ENCODE results near the gene TET1.
"Not testable (repeated sequence)": the region's sequence is repeated elsewhere in the genome, so short reads cannot be mapped to it uniquely, and the experiment has no call there.

The TET1 gene

GRCh38 chr10:68586606-68587305 lies 26.6 kb downstream of the TET1 start:
- Mint-ChIP-seq H3K27ac (no peak overlapping the region), H3K4me3 (no peak overlapping the region), H3K4me1 (ENCODE audit: low read depth) (peaks cover 4% of the 10 kb centered on the region), H3K9me3 (no peaks in the 10 kb centered on the region), H3K36me3 (ENCODE audit: low read depth) (no peaks in the 10 kb centered on the region), H3K27me3 (no peaks in the 10 kb centered on the region)
- DNase-seq, result no peak

- Mint-ChIP-seq H3K4me1 (ENCODE audit: low read depth) (no peaks in the 10 kb centered on the region), H3K36me3 (ENCODE audit: low read depth) (no peaks in the 10 kb centered on the region), H3K27ac (no peak overlapping the region), H3K27me3 (no peaks in the 10 kb centered on the region), H3K4me3 (no peak overlapping the region), H3K9me3 (no peaks in the 10 kb centered on the region)
- DNase-seq, result no peak
These were observed 34.3 kb downstream of the TET1 start for GRCh38 chr10:68594405-68594804.

GRCh38 chr10:68595513-68595912 lies 35.4 kb downstream of the TET1 start:
- Mint-ChIP-seq H3K27ac (no peak overlapping the region), H3K36me3 (ENCODE audit: low read depth) (no peaks in the 10 kb centered on the region), H3K27me3 (no peaks in the 10 kb centered on the region), H3K4me1 (ENCODE audit: low read depth) (peaks cover 10% of the 10 kb centered on the region), H3K9me3 (no peaks in the 10 kb centered on the region), H3K4me3 (no peak overlapping the region)
- DNase-seq, result no peak

GRCh38 chr10:68597407-68597806 lies 37.3 kb downstream of the TET1 start:
- no peak for DNase-seq
- Mint-ChIP-seq H3K4me1 (ENCODE audit: low read depth) (peaks cover 27% of the 10 kb centered on the region), H3K27me3 (no peaks in the 10 kb centered on the region), H3K4me3 (no peak overlapping the region), H3K36me3 (ENCODE audit: low read depth) (no peaks in the 10 kb centered on the region), H3K27ac (no peak overlapping the region), H3K9me3 (no peaks in the 10 kb centered on the region)

GRCh38 chr10:68598978-68599770 lies 39.0 kb downstream of the TET1 start:
- Mint-ChIP-seq H3K4me1 (ENCODE audit: low read depth) (peaks cover 32% of the 10 kb centered on the region), H3K4me3 (peak overlapping the region; percentile 5), H3K9me3 (no peaks in the 10 kb centered on the region), H3K36me3 (ENCODE audit: low read depth) (no peaks in the 10 kb centered on the region), H3K27ac (no peak overlapping the region), H3K27me3 (no peaks in the 10 kb centered on the region)
- no peak for DNase-seq

- Mint-ChIP-seq H3K4me1 (ENCODE audit: low read depth) (peaks cover 34% of the 10 kb centered on the region), H3K9me3 (no peaks in the 10 kb centered on the region), H3K36me3 (ENCODE audit: low read depth) (no peaks in the 10 kb centered on the region)
These were observed 39.6 kb downstream of the TET1 start for GRCh38 chr10:68599771-68600040.

GRCh38 chr10:68600041-68600778 lies 40.1 kb downstream of the TET1 start:
- Mint-ChIP-seq H3K27ac (peak overlapping the region; percentile 91), H3K4me1 (ENCODE audit: low read depth) (peaks cover 34% of the 10 kb centered on the region), H3K36me3 (ENCODE audit: low read depth) (no peaks in the 10 kb centered on the region), H3K9me3 (no peaks in the 10 kb centered on the region), H3K4me3 (peak overlapping the region; percentile 84), H3K27me3 (no peaks in the 10 kb centered on the region)
- DNase-seq, result peak; percentile 75

More at GRCh38 chr10:68599771-68600040, 39.6 kb downstream of the TET1 start:
- Mint-ChIP-seq H3K27me3 (no peaks in the 10 kb centered on the region), H3K27ac (peak overlapping the region; percentile 91), H3K4me3 (peak overlapping the region; percentile 84)
- DNase-seq, result no peak

- Mint-ChIP-seq H3K36me3 (ENCODE audit: low read depth) (no peaks in the 10 kb centered on the region), H3K27ac (no peak overlapping the region), H3K4me3 (peak overlapping the region; percentile 84), H3K9me3 (no peaks in the 10 kb centered on the region), H3K27me3 (no peaks in the 10 kb centered on the region), H3K4me1 (ENCODE audit: low read depth) (peaks cover 34% of the 10 kb centered on the region)
- DNase-seq, result no peak
These were observed 41.5 kb downstream of the TET1 start for GRCh38 chr10:68601501-68602265.

GRCh38 chr10:68602434-68602833 lies 42.3 kb downstream of the TET1 start:
- Mint-ChIP-seq H3K4me3 (no peak overlapping the region), H3K36me3 (ENCODE audit: low read depth) (no peaks in the 10 kb centered on the region), H3K4me1 (ENCODE audit: low read depth) (peaks cover 34% of the 10 kb centered on the region), H3K27ac (no peak overlapping the region), H3K27me3 (no peaks in the 10 kb centered on the region), H3K9me3 (no peaks in the 10 kb centered on the region)
- DNase-seq, result no peak

- H3K4me3 Mint-ChIP-seq, result no peak overlapping the region
- DNase-seq, result no peak
- H3K27me3 Mint-ChIP-seq, result no peaks in the 10 kb centered on the region
- peaks cover 34% of the 10 kb centered on the region for H3K4me1 Mint-ChIP-seq (ENCODE audit: low read depth)
- no peaks in the 10 kb centered on the region for H3K9me3 Mint-ChIP-seq
- no peaks in the 10 kb centered on the region for H3K36me3 Mint-ChIP-seq (ENCODE audit: low read depth)
- no peak overlapping the region for H3K27ac Mint-ChIP-seq
These were observed 43.6 kb downstream of the TET1 start for GRCh38 chr10:68603766-68604165.

GRCh38 chr10:68604441-68604840 lies 44.3 kb downstream of the TET1 start:
- DNase-seq, result no peak
- Mint-ChIP-seq H3K4me3 (no peak overlapping the region), H3K27ac (no peak overlapping the region), H3K27me3 (no peaks in the 10 kb centered on the region), H3K36me3 (ENCODE audit: low read depth) (no peaks in the 10 kb centered on the region), H3K9me3 (no peaks in the 10 kb centered on the region), H3K4me1 (ENCODE audit: low read depth) (peaks cover 34% of the 10 kb centered on the region)

- DNase-seq, result no peak
- Mint-ChIP-seq H3K36me3 (ENCODE audit: low read depth) (no peaks in the 10 kb centered on the region), H3K27ac (no peak overlapping the region), H3K27me3 (no peaks in the 10 kb centered on the region), H3K4me3 (no peak overlapping the region), H3K9me3 (no peaks in the 10 kb centered on the region), H3K4me1 (ENCODE audit: low read depth) (peaks cover 12% of the 10 kb centered on the region)
These were observed 46.8 kb downstream of the TET1 start for GRCh38 chr10:68606918-68607317.

GRCh38 chr10:68610023-68610422 lies 49.9 kb downstream of the TET1 start:
- not testable (repeated sequence) for H3K4me1 Mint-ChIP-seq (ENCODE audit: low read depth); H3K9me3 Mint-ChIP-seq; H3K27me3 Mint-ChIP-seq; H3K4me3 Mint-ChIP-seq; DNase-seq; H3K36me3 Mint-ChIP-seq (ENCODE audit: low read depth); H3K27ac Mint-ChIP-seq

- Mint-ChIP-seq H3K4me1 (ENCODE audit: low read depth) (no peaks in the 10 kb centered on the region), H3K27me3 (no peaks in the 10 kb centered on the region), H3K9me3 (no peaks in the 10 kb centered on the region), H3K4me3 (no peak overlapping the region), H3K27ac (no peak overlapping the region), H3K36me3 (ENCODE audit: low read depth) (no peaks in the 10 kb centered on the region)
- DNase-seq, result no peak
These were observed 51.1 kb downstream of the TET1 start for GRCh38 chr10:68611227-68611626.
